Measurements from ENCODE around the gene EOMES.

DNA sequence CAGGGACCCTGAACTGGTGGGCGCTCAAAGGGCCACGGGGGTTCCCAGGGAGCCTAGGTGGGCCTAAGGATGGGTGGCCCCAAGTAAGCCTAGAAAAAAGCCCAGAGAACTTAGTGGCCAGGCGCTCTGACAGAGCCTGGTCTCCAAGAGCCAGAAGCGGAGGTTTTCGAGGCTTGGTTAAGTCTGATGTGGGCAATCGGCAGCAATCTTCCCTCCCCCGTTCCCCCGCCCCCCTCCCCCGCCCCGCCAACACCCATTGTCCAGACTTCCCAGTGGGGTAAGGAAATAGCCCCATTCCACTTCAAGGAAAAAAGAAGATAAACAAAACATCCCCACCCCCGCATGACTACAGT is 6.7 kb downstream of the EOMES start:
- TF ChIP-seq, protein P1, sequence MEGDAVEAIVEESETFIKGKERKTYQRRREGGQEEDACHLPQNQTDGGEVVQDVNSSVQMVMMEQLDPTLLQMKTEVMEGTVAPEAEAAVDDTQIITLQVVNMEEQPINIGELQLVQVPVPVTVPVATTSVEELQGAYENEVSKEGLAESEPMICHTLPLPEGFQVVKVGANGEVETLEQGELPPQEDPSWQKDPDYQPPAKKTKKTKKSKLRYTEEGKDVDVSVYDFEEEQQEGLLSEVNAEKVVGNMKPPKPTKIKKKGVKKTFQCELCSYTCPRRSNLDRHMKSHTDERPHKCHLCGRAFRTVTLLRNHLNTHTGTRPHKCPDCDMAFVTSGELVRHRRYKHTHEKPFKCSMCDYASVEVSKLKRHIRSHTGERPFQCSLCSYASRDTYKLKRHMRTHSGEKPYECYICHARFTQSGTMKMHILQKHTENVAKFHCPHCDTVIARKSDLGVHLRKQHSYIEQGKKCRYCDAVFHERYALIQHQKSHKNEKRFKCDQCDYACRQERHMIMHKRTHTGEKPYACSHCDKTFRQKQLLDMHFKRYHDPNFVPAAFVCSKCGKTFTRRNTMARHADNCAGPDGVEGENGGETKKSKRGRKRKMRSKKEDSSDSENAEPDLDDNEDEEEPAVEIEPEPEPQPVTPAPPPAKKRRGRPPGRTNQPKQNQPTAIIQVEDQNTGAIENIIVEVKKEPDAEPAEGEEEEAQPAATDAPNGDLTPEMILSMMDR (IDR thresholded peaks at IDR 0.05 in 8 of 11, conservative IDR thresholded peaks at IDR 0.05 in 3 of 11), result no peak
- TF ChIP-seq POLR2A (IDR thresholded peaks at IDR 0.05), result no peak
